Cardiac muscle cell (in vitro differentiated cells and primary cell): Measurements from ENCODE around the gene C6orf15. TPM values are rescaled to one million over a fixed set of nuclear protein-coding genes. Genes with fewer than 3 reads are reported as not detected.

Experiments used
- DNase-seq, 2 donors: peaks; one replicate each; pipeline versions ENCODE4 v3.0.0 to v3.0.0-alpha.2; 2010 to 2017; ENCODE audit warnings: low read depth in 1 of 2, low spot score in 1 of 2
- H3K27ac ChIP-seq: fragments of 200-600 bp; sonication (generic); 2 replicates; pipeline ENCODE4 v1.5.1; 2016
- H3K27me3 ChIP-seq: fragments of 200-600 bp; sonication (generic); 2 replicates; pipeline ENCODE4 v1.6.0; 2016; ENCODE audit warnings: control low read depth
- H3K36me3 ChIP-seq: fragments of 200-600 bp; sonication (generic); 2 replicates; pipeline ENCODE4 v1.5.1; 2016; ENCODE audit warnings: control low read depth
- H3K4me1 ChIP-seq: fragments of 200-600 bp; sonication (generic); 2 replicates; pipeline ENCODE4 v1.8.1; 2017; ENCODE audit warnings: low read depth, mild to moderate bottlenecking, mixed run types
- H3K4me3 ChIP-seq: fragments of 200-600 bp; sonication (generic); 2 replicates; pipeline ENCODE4 v1.5.1; 2016; ENCODE audit warnings: mild to moderate bottlenecking
- H3K9me3 ChIP-seq: fragments of 200-600 bp; sonication (generic); 2 replicates; pipeline ENCODE4 v1.5.1; 2017; ENCODE audit warnings: low read depth, mild to moderate bottlenecking, control low read depth
- CTCF ChIP-seq: IDR thresholded peaks from 2 replicates; pipeline ENCODE4 v1.5.1; 2012; ENCODE audit warnings: low read depth, mild to moderate bottlenecking, low read length
- polyA plus RNA-seq: library from polyadenylated mRNA; unstranded; fragments of >200 nt; fragmentation: Nextera tagmentation; extraction: Ambion mirVana; gene quantifications from 2 replicates; pipeline ENCODE4 v1.2.1, GENCODE V29; 2016
- total RNA-seq: library from RNA; depleted of rRNA; stranded (reverse); fragments of >200 nt; gene quantifications from 2 replicates; pipeline ENCODE4 v1.2.3, GENCODE V29; 2016

Gene C6orf15
- total and polyA plus RNA-seq, 2 experiments from 2014 or later, result not detected

- Histone ChIP-seq H3K9me3 (no peaks in the 10 kb centered on the region), H3K36me3 (no peaks in the 10 kb centered on the region), H3K27me3 (peaks cover 8% of the 10 kb centered on the region), H3K4me3 (no peak overlapping the region), H3K4me1 (no peaks in the 10 kb centered on the region), H3K27ac (no peak overlapping the region)
- peak in 1 of 2 donors; percentile 73 for DNase-seq
- TF ChIP-seq CTCF, result no peak
These were observed 12.8 kb upstream of the C6orf15 start for GRCh38 chr6:31125162-31125561.

GRCh38 chr6:31122791-31123706 lies 10.7 kb upstream of the C6orf15 start:
- no peaks in the 10 kb centered on the region for H3K9me3 ChIP-seq
- peak; percentile 41 to 93 for DNase-seq
- H3K27me3 ChIP-seq, result no peaks in the 10 kb centered on the region
- no peak for TF ChIP-seq CTCF
- no peaks in the 10 kb centered on the region for H3K36me3 ChIP-seq
- H3K27ac ChIP-seq, result no peak overlapping the region
- no peak overlapping the region for H3K4me3 ChIP-seq
- no peaks in the 10 kb centered on the region for H3K4me1 ChIP-seq

GRCh38 chr6:31121131-31121790 lies 8.9 kb upstream of the C6orf15 start:
- DNase-seq, result no peak
- Histone ChIP-seq H3K27ac (no peak overlapping the region), H3K9me3 (no peaks in the 10 kb centered on the region), H3K4me1 (no peaks in the 10 kb centered on the region), H3K27me3 (no peaks in the 10 kb centered on the region), H3K36me3 (no peaks in the 10 kb centered on the region), H3K4me3 (no peak overlapping the region)
- no peak for TF ChIP-seq CTCF

DNA sequence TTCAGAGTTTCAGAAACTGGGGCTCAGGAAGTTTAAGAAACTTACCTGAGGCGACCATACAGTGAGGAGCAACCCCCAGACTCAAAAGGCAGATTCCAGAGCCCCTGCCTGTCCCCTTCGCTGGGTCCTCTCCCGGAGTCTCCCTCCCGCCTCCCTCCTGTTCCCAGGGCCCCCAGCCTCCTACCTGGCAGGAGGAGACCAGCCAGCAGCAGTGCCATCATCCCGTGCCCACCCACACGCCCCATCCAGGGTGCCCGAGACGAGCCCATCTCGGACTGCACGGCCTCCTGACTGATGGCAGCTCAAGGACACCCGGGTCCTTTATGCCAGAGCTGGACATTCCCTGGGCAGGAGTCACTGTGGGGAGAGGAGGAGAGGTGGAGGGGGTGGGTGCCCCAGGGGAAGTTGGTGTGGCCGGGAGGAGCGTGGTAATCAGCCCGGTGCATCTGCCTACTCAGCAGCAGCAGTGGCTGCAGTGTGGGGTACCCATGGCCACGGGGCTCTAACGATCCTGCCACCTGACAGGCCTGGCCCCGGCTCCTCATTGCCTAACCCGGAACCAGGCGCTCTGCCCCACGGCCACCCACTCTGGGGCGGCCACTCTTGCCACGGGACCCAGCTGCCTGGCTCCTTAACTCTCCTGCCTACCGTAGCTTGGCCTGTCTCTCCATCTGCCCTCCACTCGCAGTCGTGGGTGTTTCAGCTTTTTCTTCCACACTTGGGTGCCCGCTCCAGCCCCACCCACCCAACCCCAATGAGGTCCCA lies 8.0 kb upstream of the C6orf15 start, which contains the start of gene CDSN:
Gene CDSN, minus strand, starts transcription at position 296 of the 765 bp plus-strand sequence. Its CDS starts 27 bp downstream, at position 269.
- H3K4me3 ChIP-seq, result no peak within 1 kb of the TSS
- no peak for TF ChIP-seq CTCF
- H3K9me3 ChIP-seq, result no peaks in the 10 kb centered on the region
- H3K4me1 ChIP-seq, result no peaks in the 10 kb centered on the region
- no peak for DNase-seq
- no peaks in the 10 kb centered on the region for H3K27me3 ChIP-seq
- H3K27ac ChIP-seq, result no peak within 1 kb of the TSS
- no peaks in the 10 kb centered on the region for H3K36me3 ChIP-seq

DNA sequence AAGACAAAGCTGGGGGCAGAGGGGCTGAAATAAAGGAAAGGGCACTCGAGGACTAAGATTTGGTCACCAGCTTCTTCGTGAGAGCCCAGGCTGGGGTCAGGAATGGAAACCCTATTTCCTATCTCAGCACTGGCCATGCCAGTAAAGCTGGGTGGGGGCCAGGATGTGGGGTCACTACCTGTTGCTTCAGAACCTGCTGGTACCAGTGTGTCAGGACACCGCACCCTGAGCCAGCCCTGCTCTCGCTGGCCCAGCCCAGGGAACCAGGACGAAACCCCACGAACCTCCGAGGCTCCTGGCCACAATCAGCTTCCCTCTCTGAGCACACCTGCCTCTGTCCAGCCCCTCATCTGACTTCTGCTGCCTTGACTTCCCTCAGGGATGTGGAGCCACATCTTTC lies 5.8 kb upstream of the C6orf15 start:
- no peaks in the 10 kb centered on the region for H3K36me3 ChIP-seq
- no peak overlapping the region for H3K4me3 ChIP-seq
- H3K27me3 ChIP-seq, result no peaks in the 10 kb centered on the region
- TF ChIP-seq CTCF, result no peak
- H3K27ac ChIP-seq, result no peak overlapping the region
- H3K4me1 ChIP-seq, result no peaks in the 10 kb centered on the region
- H3K9me3 ChIP-seq, result no peaks in the 10 kb centered on the region
- no peak for DNase-seq
